ENCODE results near the gene PTPRG. TPM values are rescaled to one million over a fixed set of nuclear protein-coding genes. Genes with fewer than 3 reads are reported as not detected.

PTPRG gene
- total and polyA plus RNA-seq, 2 donors (not counting 3 experiments of a cell fraction or from before 2014, with no cell fraction given) = 8.9 to 39.1 TPM

DNA sequence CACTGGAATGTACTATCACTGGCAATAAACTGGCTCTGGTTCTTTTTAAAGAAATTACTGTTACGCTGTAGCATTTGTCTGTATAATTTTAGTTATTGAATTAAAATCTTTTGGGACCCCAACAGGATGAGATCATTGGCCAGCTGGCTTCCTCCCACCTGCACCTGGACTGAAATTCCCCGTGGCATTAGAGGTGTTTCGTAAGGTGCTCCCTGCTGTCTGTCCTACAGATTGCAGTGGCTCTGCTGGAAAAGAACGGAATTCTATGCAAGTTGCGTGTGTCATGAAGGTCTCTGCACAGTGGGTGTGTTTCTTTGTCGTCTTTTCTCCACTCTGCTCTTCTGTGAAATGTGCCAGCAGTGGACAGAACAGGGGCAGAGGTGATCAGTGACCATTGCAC lies 383.4 kb downstream of the PTPRG start:
- H3K4me3 ChIP-seq (replicated peaks in 1 of 3; ENCODE audit: insufficient read depth in 1 of 3, low read depth in 1 of 3, low read length in 3 of 3) = no peak overlapping the region
- DNase-seq (ENCODE audit: low read depth, low spot score) (no peak), FAIRE-seq (no peak)
- no peaks in the 10 kb centered on the region for H3K27me3 ChIP-seq (ENCODE audit: control insufficient read depth in 2 of 2, insufficient read depth in 2 of 2, low read length in 2 of 2)
- no peaks in the 10 kb centered on the region for H3K9me1 ChIP-seq (replicated peaks; ENCODE audit: control insufficient read depth, extremely low read depth, insufficient read depth, low read length)
- no peak overlapping the region for H3K4me2 ChIP-seq (ENCODE audit: insufficient read depth, low read length)
- H3K9me3 ChIP-seq (replicated peaks; ENCODE audit: control insufficient read depth, insufficient read depth, low read length) = no peaks in the 10 kb centered on the region
- no TSS peak for BruUV-seq (replicated peaks)
- no peak overlapping the region for H2AFZ ChIP-seq (ENCODE audit: low read depth, low read length)
- no peaks in the 10 kb centered on the region for H3K79me2 ChIP-seq (ENCODE audit: control insufficient read depth, insufficient read depth, low read length)
- H3K9ac ChIP-seq (replicated peaks; ENCODE audit: extremely low read depth, insufficient read depth, low read length) = no peak overlapping the region
- no peaks in the 10 kb centered on the region for H4K20me1 ChIP-seq (replicated peaks; ENCODE audit: control insufficient read depth, extremely low read depth, insufficient read depth, low read length)
- H3K36me3 ChIP-seq (ENCODE audit: control insufficient read depth in 2 of 2, extremely low read depth in 1 of 2, insufficient read depth in 2 of 2, low read length in 2 of 2) = no peaks in the 10 kb centered on the region
- ChIA-PET POLR2A (no interaction called here), CTCF (interaction anchor here (0.9 to 3.3 kb wide), 3 partner anchors 8 to 15 kb away, joined by 3 to 36 read pairs (median 3); no protein-coding TSS in a partner anchor)
- H3K27ac ChIP-seq (ENCODE audit: insufficient read depth, low read depth, low read length) = no peak overlapping the region
- dilution Hi-C loops (cut with MboI; ENCODE audit: extremely low pct_ligation_motif_present, low sequenced_read_pairs) (no loop called here), intact Hi-C loops (cut with micrococcal nuclease) (no loop called here)
- TF ChIP-seq FOS (IDR thresholded peaks at IDR 0.05; ENCODE audit: borderline replicate concordance, insufficient read depth, low read length) (no peak), POLR2A (IDR thresholded peaks at IDR 0.05; ENCODE audit: low read depth, low read length) (no peak), MAX (IDR thresholded peaks at IDR 0.05; ENCODE audit: insufficient read depth, insufficient read length) (no peak), JUN (IDR thresholded peaks at IDR 0.05; ENCODE audit: borderline replicate concordance, insufficient read depth, insufficient read length, low read depth) (no peak), GATA2 (IDR thresholded peaks at IDR 0.05; ENCODE audit: insufficient read depth, insufficient read length, low read depth, low read length) (no peak), MYC (IDR thresholded peaks at IDR 0.05; ENCODE audit: low read depth, low read length) (no peak), POLR2AphosphoS5 (IDR thresholded peaks at IDR 0.05; ENCODE audit: insufficient read depth, low read depth, low read length) (no peak), EZH2 (IDR thresholded peaks at IDR 0.05; ENCODE audit: borderline replicate concordance, low read depth, low read length, severe bottlenecking) (no peak)
- TF ChIP-seq, protein P1, sequence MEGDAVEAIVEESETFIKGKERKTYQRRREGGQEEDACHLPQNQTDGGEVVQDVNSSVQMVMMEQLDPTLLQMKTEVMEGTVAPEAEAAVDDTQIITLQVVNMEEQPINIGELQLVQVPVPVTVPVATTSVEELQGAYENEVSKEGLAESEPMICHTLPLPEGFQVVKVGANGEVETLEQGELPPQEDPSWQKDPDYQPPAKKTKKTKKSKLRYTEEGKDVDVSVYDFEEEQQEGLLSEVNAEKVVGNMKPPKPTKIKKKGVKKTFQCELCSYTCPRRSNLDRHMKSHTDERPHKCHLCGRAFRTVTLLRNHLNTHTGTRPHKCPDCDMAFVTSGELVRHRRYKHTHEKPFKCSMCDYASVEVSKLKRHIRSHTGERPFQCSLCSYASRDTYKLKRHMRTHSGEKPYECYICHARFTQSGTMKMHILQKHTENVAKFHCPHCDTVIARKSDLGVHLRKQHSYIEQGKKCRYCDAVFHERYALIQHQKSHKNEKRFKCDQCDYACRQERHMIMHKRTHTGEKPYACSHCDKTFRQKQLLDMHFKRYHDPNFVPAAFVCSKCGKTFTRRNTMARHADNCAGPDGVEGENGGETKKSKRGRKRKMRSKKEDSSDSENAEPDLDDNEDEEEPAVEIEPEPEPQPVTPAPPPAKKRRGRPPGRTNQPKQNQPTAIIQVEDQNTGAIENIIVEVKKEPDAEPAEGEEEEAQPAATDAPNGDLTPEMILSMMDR (IDR thresholded peaks at IDR 0.05; ENCODE audit: extremely low read depth in 1 of 2, insufficient read depth in 1 of 2, low read depth in 1 of 2, low read length in 2 of 2) = no peak
- H3K4me1 ChIP-seq (ENCODE audit: control insufficient read depth, extremely low read depth, insufficient read depth, low read length) = no peaks in the 10 kb centered on the region
